ENCODE measurements around the gene MVB12B.

- TF ChIP-seq POLR2A (IDR thresholded peaks at IDR 0.05) (no peak), CTCF (IDR thresholded peaks at IDR 0.05) (no peak), POLR2AphosphoS5 (IDR thresholded peaks at IDR 0.05) (no peak), EP300 (IDR thresholded peaks at IDR 0.05) (no peak)
Measured at GRCh38 chr9:126321742-126322141, 4.9 kb upstream of the MVB12B start.
